Small intestine (tissue), 7 donors: ENCODE data around the gene HOOK2. TPM values are rescaled to one million over a fixed set of nuclear protein-coding genes. Genes with fewer than 3 reads are reported as not detected.

ENCODE experiments used
- DNase-seq, 2 donors: peaks; one replicate each; pipeline versions ENCODE4 v3.0.0 to v3.0.0-alpha.2; 2013
- FAIRE-seq: peaks from 2 replicates; lab custom pipeline; 2012; peaks lifted over from hg19 to GRCh38; lab: Jason Lieb, UNC
- H3K27ac ChIP-seq, 3 donors: one replicate each; pipeline ENCODE4 v1.5.1; 2013; ENCODE audit warnings: low read length in 2 of 3, mild to moderate bottlenecking in 2 of 3, control low read depth in 1 of 3, inconsistent platforms in 1 of 3, low read depth in 1 of 3, moderate library complexity in 1 of 3
- H3K27me3 ChIP-seq, 3 donors: one replicate each; pipeline ENCODE4 v1.6.1; 2013; ENCODE audit warnings: low read length in 3 of 3, inconsistent platforms in 1 of 3; ENCODE audit not compliant: control insufficient read depth in 3 of 3, insufficient read depth in 3 of 3
- H3K36me3 ChIP-seq, 3 donors: one replicate each; pipeline ENCODE4 v1.6.1; 2013; ENCODE audit warnings: low read length in 3 of 3, inconsistent platforms in 1 of 3, low read depth in 1 of 3, mild to moderate bottlenecking in 1 of 3, moderate library complexity in 1 of 3; ENCODE audit not compliant: control insufficient read depth in 3 of 3, insufficient read depth in 2 of 3
- H3K4me1 ChIP-seq, 3 donors: one replicate each; pipeline ENCODE4 v1.6.1; 2013; ENCODE audit warnings: low read length in 2 of 3, inconsistent platforms in 1 of 3, low read depth in 1 of 3, mild to moderate bottlenecking in 1 of 3, moderate library complexity in 1 of 3; ENCODE audit not compliant: control insufficient read depth in 3 of 3, insufficient read depth in 2 of 3
- H3K4me3 ChIP-seq, 3 donors: one replicate each; pipeline ENCODE4 v1.5.1; 2013; ENCODE audit warnings: low read length in 3 of 3, control low read depth in 1 of 3, inconsistent platforms in 1 of 3, low read depth in 1 of 3, mild to moderate bottlenecking in 1 of 3, moderate library complexity in 1 of 3
- H3K9me3 ChIP-seq, 2 donors: one replicate each; pipeline ENCODE4 v1.6.1; 2013; ENCODE audit warnings: low read depth in 1 of 2, low read length in 1 of 2; ENCODE audit not compliant: control insufficient read depth in 2 of 2, insufficient read depth in 1 of 2
- WGBS, 3 donors: extraction: QIAGEN DNeasy Blood & Tissue Kit; methylation state at CpG; one replicate each; pipeline ENCODE4 v1.1.7; 2013; 5-methylcytosine and 5-hydroxymethylcytosine counted together
- polyA plus RNA-seq, 4 donors: library from polyadenylated mRNA; stranded (reverse) in 3 of 4; unstranded in 1 of 4; fragments of 200-250 nt in 3 of 4; fragments of 120-200 nt in 1 of 4; gene quantifications; one replicate each; pipeline versions ENCODE4 v1.2.1 to v1.2.3, GENCODE V29; 2013
- donor health status: healthy with polysubstance abuse.
- donor health status: control.
- donor health status: control.
- donor health status: Bipolar disorder and iron deficiency.
- donor health status: healthy.

The HOOK2 gene
- polyA plus RNA-seq, 4 donors, result 61.8 to 206 (median 167) TPM

DNA sequence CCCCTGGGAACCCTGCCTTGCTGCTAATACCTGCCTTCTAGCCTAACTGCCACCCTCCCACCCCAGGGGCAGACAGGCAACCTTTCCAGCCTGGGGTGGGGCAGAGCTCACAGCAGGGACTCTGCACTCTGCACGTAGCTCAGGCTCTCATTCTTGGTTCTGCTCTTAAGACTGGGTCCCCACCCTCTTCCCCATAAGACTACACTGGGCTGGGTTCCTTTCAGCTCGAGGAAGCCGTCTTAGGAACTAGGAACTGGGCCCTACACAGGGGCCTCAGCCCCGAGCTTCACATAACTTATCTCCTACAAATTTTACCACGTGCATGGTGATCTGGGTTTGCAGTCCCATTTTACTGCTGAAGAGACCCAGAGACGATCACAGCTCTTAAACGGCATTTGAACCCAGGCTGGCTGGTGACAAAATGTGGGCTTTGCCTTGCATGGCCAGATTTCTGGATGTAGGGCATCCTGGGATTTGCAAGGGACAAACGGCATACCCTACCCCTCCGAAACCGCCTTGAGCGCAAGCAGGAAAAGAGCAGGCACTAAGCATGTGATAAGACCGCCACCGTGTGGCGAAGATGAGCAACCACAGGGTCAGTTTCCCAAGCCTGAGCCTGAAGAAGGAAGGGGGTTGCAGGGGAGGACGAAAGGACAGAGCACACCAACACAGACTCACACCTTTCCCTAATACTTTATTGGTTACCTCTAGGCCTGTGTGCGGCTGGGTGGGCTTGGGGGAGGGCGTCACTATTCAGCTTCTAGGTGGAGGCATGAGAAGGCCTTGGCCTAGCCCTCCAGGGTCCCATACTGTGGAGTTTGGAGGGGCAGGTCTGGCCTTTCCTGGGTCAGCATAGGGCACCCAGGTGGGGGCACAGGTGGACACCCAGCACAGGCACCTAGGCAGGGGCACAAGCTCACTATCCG is 21.1 kb upstream of the HOOK2 start:
- Histone ChIP-seq H3K4me3 (peak overlapping the region in 1 of 3 donors; percentile 34), H3K4me1 (peaks cover 0 to 37% (median 4%) of the 10 kb centered on the region in 3 donors), H3K9me3 (no peaks in the 10 kb centered on the region), H3K27ac (peak overlapping the region; percentile 86 to 99 (median 89)), H3K27me3 (no peaks in the 10 kb centered on the region), H3K36me3 (peaks cover 4 to 45% (median 5%) of the 10 kb centered on the region in 3 donors)
- DNase-seq (peak; percentile 94 to 95), FAIRE-seq (no peak)
- WGBS, 3 donors, result 4 to 6% (median 5%) methylated on average over 18 of the region's 18 CpGs

DNA sequence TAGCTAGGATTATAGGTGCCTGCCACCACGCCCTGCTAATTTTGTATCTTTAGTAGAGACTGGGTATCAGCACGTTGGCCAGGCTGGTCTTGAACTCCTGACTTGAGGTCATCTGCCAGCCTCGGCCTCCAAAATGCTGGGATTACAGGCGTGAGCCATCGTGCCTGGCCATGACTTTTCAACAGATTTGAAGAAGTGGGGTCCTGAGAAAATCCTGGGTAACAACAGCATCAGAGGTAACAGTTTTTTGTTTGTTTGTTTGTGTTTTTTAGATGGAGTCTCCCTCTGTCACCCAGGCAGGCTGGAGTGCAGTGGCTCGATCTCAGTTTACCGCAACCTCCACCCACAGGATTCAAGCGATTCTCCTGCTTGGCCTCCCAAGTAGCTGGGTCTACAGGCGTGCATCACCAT is 19.6 kb upstream of the HOOK2 start:
- Histone ChIP-seq H3K4me1 (peaks cover 0 to 40% (median 0%) of the 10 kb centered on the region in 3 donors), H3K36me3 (peaks cover 2 to 38% (median 4%) of the 10 kb centered on the region in 3 donors), H3K9me3 (no peaks in the 10 kb centered on the region), H3K27ac (peak overlapping the region in 2 of 3 donors; percentile 26 to 99), H3K4me3 (no peak overlapping the region), H3K27me3 (no peaks in the 10 kb centered on the region)
- no peak for FAIRE-seq
- peak in 1 of 2 donors; percentile 22 for DNase-seq
- whole genome bisulfite sequencing, 3 donors, result 81 to 91% (median 86%) methylated on average over 9 of the region's 9 CpGs

DNA sequence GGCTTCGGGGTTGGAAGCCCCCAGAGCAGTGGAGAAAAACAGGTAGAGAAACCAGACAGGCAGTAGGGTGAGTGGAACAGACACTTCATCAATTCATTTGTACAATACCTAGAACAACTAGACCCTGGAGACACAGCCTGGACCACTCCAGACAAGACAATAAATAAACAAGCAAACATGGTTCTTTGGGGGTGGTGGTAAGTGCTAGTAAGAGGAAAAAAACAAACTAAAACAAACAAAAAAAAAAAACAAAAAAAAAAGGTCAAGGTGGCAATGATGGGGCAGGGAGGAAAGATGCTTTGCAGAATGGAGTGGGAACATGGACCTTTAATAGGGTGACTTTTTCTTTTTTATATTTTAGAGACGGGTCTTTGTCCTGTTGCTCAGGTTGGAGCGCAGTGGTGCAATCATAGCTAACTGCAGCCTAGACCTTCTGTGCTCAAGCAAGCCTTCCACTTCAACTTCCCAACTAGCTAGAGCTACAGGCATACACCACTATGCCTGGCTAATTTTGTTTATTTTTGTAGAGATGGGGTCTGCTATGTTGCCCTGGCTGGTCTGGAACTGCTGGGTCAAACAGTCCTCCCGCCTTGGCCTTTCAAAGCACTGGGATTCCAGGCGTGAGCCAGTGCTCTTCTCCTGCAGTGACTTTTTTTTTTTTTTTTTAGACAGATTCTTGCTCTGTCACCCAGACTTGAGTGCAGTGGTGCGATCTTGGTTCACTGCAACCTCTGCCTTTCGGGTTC is 19.0 kb upstream of the HOOK2 start:
- DNase-seq (peak in 1 of 2 donors; percentile 52), FAIRE-seq (no peak)
- 63 to 68% (median 66%) methylated on average over 7 of the region's 7 CpGs for WGBS, 3 donors
- Histone ChIP-seq H3K27me3 (no peaks in the 10 kb centered on the region), H3K36me3 (peaks cover 0 to 32% (median 0%) of the 10 kb centered on the region in 3 donors), H3K4me1 (peaks cover 0 to 38% (median 0%) of the 10 kb centered on the region in 3 donors), H3K9me3 (no peaks in the 10 kb centered on the region), H3K4me3 (peak overlapping the region in 2 of 3 donors; percentile 89 to 97), H3K27ac (peak overlapping the region; percentile 98 to 99 (median 98))

DNA sequence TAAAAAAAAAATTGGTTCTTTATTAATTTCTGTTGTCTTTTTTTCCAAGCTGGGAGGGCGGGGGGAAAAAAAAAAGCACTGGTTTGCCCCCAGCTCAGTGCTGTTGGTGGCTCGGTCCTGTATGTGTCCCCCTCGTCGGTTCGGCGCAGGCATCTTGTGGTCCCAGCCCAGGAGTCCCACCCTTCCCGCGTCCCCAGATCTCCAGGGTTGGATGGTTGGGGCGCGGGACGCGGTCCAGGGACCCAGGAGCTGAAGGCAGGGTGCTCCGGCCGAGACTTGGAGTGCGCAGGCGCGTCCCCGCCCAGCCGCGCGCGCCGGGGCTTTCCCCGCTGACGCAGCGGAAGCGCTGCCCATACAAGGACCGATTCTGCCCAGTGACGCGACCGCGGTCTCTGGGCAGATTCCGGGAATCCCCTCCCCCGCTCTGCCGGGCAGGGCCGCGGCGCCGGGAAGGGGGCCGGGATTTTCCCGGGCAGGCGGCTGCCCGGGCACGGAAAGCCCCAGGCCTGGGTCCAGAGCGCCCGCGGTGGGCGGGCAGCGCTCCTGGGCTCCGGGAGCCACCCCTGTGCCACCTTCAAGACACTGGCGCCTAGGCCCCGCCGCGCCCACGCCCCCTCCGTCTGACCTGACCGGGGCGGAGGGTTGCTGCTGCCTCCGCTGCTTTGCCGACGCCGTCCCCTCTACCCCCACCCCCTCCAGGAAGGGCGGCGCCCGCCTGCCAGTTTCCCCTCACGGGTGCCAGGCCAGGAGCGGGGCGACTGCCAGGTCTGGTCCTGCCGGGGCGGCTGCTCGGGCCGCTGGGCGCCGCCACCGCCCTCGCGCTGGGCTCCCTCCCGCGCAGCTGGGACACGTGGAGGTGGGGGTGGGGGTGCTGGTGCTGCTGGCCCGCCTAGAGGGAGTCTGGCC is 18.2 kb upstream of the HOOK2 start:
- Histone ChIP-seq H3K9me3 (no peaks in the 10 kb centered on the region), H3K27ac (peak overlapping the region; percentile 98 to 99 (median 98)), H3K36me3 (peaks cover 0 to 24% (median 0%) of the 10 kb centered on the region in 3 donors), H3K4me1 (peaks cover 0 to 46% (median under 1%) of the 10 kb centered on the region in 3 donors), H3K27me3 (no peaks in the 10 kb centered on the region), H3K4me3 (peak overlapping the region; percentile 85 to 97 (median 89))
- FAIRE-seq (no peak), DNase-seq (peak; percentile 94 to 98)
- 0 to 1% (median 1%) methylated on average over 69 to 81 of the region's 81 CpGs for WGBS, 3 donors

DNA sequence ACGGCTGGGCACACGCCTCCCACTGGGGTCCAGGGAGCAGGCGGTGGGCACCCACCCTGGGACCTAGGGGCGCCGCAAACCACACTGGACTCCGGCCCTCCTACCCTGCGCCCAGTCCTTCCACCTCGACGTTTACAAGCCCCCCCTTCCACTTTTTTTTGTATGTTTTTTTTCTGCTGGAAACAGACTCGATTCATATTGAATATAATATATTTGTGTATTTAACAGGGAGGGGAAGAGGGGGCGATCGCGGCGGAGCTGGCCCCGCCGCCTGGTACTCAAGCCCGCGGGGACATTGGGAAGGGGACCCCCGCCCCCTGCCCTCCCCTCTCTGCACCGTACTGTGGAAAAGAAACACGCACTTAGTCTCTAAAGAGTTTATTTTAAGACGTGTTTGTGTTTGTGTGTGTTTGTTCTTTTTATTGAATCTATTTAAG is 17.5 kb upstream of the HOOK2 start:
- Histone ChIP-seq H3K9me3 (no peaks in the 10 kb centered on the region), H3K27ac (peak overlapping the region; percentile 98 to 99 (median 98)), H3K36me3 (peaks cover 0 to 20% (median 0%) of the 10 kb centered on the region in 3 donors), H3K27me3 (no peaks in the 10 kb centered on the region), H3K4me1 (peaks cover 0 to 53% (median 3%) of the 10 kb centered on the region in 3 donors), H3K4me3 (peak overlapping the region; percentile 85 to 97 (median 89))
- WGBS, 3 donors, result 0 to 1% (median 0%) methylated on average over 22 of the region's 22 CpGs
- DNase-seq (no peak), FAIRE-seq (no peak)

DNA sequence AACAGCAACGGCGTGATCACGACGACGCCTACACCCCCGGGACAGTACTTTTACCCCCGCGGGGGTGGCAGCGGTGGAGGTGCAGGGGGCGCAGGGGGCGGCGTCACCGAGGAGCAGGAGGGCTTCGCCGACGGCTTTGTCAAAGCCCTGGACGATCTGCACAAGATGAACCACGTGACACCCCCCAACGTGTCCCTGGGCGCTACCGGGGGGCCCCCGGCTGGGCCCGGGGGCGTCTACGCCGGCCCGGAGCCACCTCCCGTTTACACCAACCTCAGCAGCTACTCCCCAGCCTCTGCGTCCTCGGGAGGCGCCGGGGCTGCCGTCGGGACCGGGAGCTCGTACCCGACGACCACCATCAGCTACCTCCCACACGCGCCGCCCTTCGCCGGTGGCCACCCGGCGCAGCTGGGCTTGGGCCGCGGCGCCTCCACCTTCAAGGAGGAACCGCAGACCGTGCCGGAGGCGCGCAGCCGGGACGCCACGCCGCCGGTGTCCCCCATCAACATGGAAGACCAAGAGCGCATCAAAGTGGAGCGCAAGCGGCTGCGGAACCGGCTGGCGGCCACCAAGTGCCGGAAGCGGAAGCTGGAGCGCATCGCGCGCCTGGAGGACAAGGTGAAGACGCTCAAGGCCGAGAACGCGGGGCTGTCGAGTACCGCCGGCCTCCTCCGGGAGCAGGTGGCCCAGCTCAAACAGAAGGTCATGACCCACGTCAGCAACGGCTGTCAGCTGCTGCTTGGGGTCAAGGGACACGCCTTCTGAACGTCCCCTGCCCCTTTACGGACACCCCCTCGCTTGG is 16.9 kb upstream of the HOOK2 start:
- Histone ChIP-seq H3K36me3 (peaks cover 0 to 15% (median 0%) of the 10 kb centered on the region in 3 donors), H3K4me3 (peak overlapping the region; percentile 85 to 97 (median 89)), H3K4me1 (peaks cover 0 to 58% (median 3%) of the 10 kb centered on the region in 3 donors), H3K9me3 (no peaks in the 10 kb centered on the region), H3K27me3 (no peaks in the 10 kb centered on the region), H3K27ac (peak overlapping the region; percentile 98 to 99 (median 98))
- FAIRE-seq (no peak), DNase-seq (peak; percentile 73 to 75)
- WGBS, 3 donors, result 0% methylated on average over 72 to 84 of the region's 84 CpGs
